Neural progenitor cell (in vitro differentiated cells): ENCODE results near the gene ZNF592. TPM values are rescaled to one million over a fixed set of nuclear protein-coding genes. Genes with fewer than 3 reads are reported as not detected.

Experiments used
- DNase-seq: peaks from one replicate; pipeline ENCODE4 v3.0.0-alpha.2; 2016; ENCODE audit warnings: low spot score
- H2AFZ ChIP-seq: fragments of 200-600 bp; sonication (generic); replicated peaks from 2 replicates; pipeline ENCODE4 v1.6.1; 2016; ENCODE audit warnings: antibody characterized with exemption
- H3F3A ChIP-seq: fragments of 200-600 bp; sonication (generic); 2 replicates; pipeline ENCODE4 v1.6.1; 2016; ENCODE audit warnings: antibody characterized with exemption, low read depth
- H3K27ac ChIP-seq: fragments of 200-600 bp; sonication (generic); 2 replicates; pipeline ENCODE4 v1.5.1; 2016; ENCODE audit warnings: mild to moderate bottlenecking
- H3K27me3 ChIP-seq: fragments of 200-600 bp; sonication (generic); 2 replicates; pipeline ENCODE4 v1.6.1; 2016; ENCODE audit warnings: mild to moderate bottlenecking, moderate library complexity
- H3K36me3 ChIP-seq: fragments of 200-600 bp; sonication (generic); 2 replicates; pipeline ENCODE4 v1.5.1; 2016
- H3K4me1 ChIP-seq: fragments of 200-600 bp; sonication (generic); 2 replicates; pipeline ENCODE4 v1.6.1; 2016; ENCODE audit warnings: mixed run types
- H3K4me2 ChIP-seq: fragments of 200-600 bp; sonication (generic); 2 replicates; pipeline ENCODE4 v1.6.1; 2016
- H3K4me3 ChIP-seq: fragments of 200-600 bp; sonication (generic); 2 replicates; pipeline ENCODE4 v1.5.1; 2016
- H3K79me2 ChIP-seq: fragments of 200-600 bp; sonication (generic); 2 replicates; pipeline ENCODE4 v1.6.1; 2016; ENCODE audit warnings: low read depth
- H3K9ac ChIP-seq: fragments of 200-600 bp; sonication (generic); 2 replicates; pipeline ENCODE4 v1.6.1; 2016
- H3K9me3 ChIP-seq: fragments of 200-600 bp; sonication (generic); 2 replicates; pipeline ENCODE4 v1.5.1; 2016; ENCODE audit warnings: low read depth
- H4K20me1 ChIP-seq: fragments of 200-600 bp; sonication (generic); 2 replicates; pipeline ENCODE4 v1.6.1; 2016; ENCODE audit warnings: low read depth
- H3K27ac Mint-ChIP-seq: 3 replicates; pipeline ENCODE4 v1.8.0; 2021; ENCODE audit warnings: mixed read lengths
- H3K27me3 Mint-ChIP-seq: 2 replicates; pipeline ENCODE4 v1.8.0; 2022; ENCODE audit warnings: low read depth, mild to moderate bottlenecking, inconsistent platforms, moderate library complexity, mixed read lengths; ENCODE audit not compliant: insufficient read depth
- H3K36me3 Mint-ChIP-seq: 3 replicates; pipeline ENCODE4 v1.8.0; 2021; ENCODE audit warnings: mixed read lengths
- H3K4me1 Mint-ChIP-seq: 3 replicates; pipeline ENCODE4 v1.8.0; 2021; ENCODE audit warnings: mixed read lengths
- H3K4me3 Mint-ChIP-seq: 3 replicates; pipeline ENCODE4 v1.8.0; 2021; ENCODE audit warnings: mild to moderate bottlenecking, moderate library complexity, mixed read lengths
- H3K9me3 Mint-ChIP-seq: 3 replicates; pipeline ENCODE4 v1.8.0; 2020; ENCODE audit warnings: mixed read lengths
- CTCF ChIP-seq: fragments of 200-600 bp; sonication (generic); IDR thresholded peaks from 2 replicates; pipeline ENCODE4 v1.5.1; 2017; ENCODE audit warnings: antibody characterized with exemption, mild to moderate bottlenecking
- EZH2 ChIP-seq: fragments of 200-600 bp; sonication (generic); IDR thresholded peaks from 2 replicates; pipeline ENCODE4 v1.6.1; 2017; ENCODE audit warnings: antibody characterized with exemption, mild to moderate bottlenecking, moderate library complexity
- EZH2phosphoT487 ChIP-seq: fragments of 200-600 bp; sonication (generic); IDR thresholded peaks from 2 replicates; pipeline ENCODE4 v1.6.1; 2017; ENCODE audit warnings: antibody characterized with exemption
- total RNA-seq: library from RNA; depleted of rRNA; stranded (reverse); fragments of >200 nt; gene quantifications from 2 replicates; pipeline ENCODE4 v1.2.3, GENCODE V29; 2015; ENCODE audit warnings: low replicate concordance

The ZNF592 gene
- total RNA-seq, 1 donor from 2014 or later = 5.8 TPM

GRCh38 chr15:84818261-84819131 is 70.1 kb downstream of the ZNF592 start:
- Histone ChIP-seq H3K4me2 (peak overlapping the region; percentile 60), H3K4me3 (peak overlapping the region; percentile 26)

GRCh38 chr15:84819291-84819768 is 70.9 kb downstream of the ZNF592 start:
- no peaks in the 10 kb centered on the region for H3K27me3 ChIP-seq
- no peaks in the 10 kb centered on the region for H3K36me3 Mint-ChIP-seq
- peaks cover 36% of the 10 kb centered on the region for H3K4me1 ChIP-seq
- no peaks in the 10 kb centered on the region for H3K79me2 ChIP-seq
- no peak overlapping the region for H2AFZ ChIP-seq
- peaks cover 26% of the 10 kb centered on the region for H3F3A ChIP-seq
- H3K27me3 Mint-ChIP-seq = peaks cover 8% of the 10 kb centered on the region
- H3K9ac ChIP-seq = no peak overlapping the region
- H3K27ac Mint-ChIP-seq = peak overlapping the region; percentile 16
- TF ChIP-seq EZH2phosphoT487 (no peak), EZH2 (no peak), CTCF (no peak)
- H3K4me3 Mint-ChIP-seq = no peak overlapping the region
- H3K4me2 ChIP-seq = peak overlapping the region; percentile 60
- no peaks in the 10 kb centered on the region for H4K20me1 ChIP-seq
- DNase-seq = peak; percentile 32
- H3K9me3 ChIP-seq = no peaks in the 10 kb centered on the region
- H3K4me1 Mint-ChIP-seq = peaks cover 32% of the 10 kb centered on the region
- no peaks in the 10 kb centered on the region for H3K36me3 ChIP-seq
- no peak overlapping the region for H3K27ac ChIP-seq
- H3K9me3 Mint-ChIP-seq = peaks cover 4% of the 10 kb centered on the region
- no peak overlapping the region for H3K4me3 ChIP-seq

More at GRCh38 chr15:84818261-84819131, 70.1 kb downstream of the ZNF592 start:
- no peaks in the 10 kb centered on the region for H4K20me1 ChIP-seq
- peak; percentile 80 for DNase-seq
- peaks cover 36% of the 10 kb centered on the region for H3K4me1 ChIP-seq
- Mint-ChIP-seq H3K4me1 (peaks cover 32% of the 10 kb centered on the region), H3K4me3 (peak overlapping the region; percentile 61), H3K27me3 (peaks cover 8% of the 10 kb centered on the region), H3K9me3 (peaks cover 4% of the 10 kb centered on the region), H3K27ac (peak overlapping the region; percentile 95), H3K36me3 (no peaks in the 10 kb centered on the region)
- H3F3A ChIP-seq = peaks cover 26% of the 10 kb centered on the region
- TF ChIP-seq CTCF (no peak), EZH2 (no peak), EZH2phosphoT487 (no peak)
- no peaks in the 10 kb centered on the region for H3K36me3 ChIP-seq
- peak overlapping the region; percentile 90 for H2AFZ ChIP-seq
- no peak overlapping the region for H3K27ac ChIP-seq
- no peak overlapping the region for H3K9ac ChIP-seq
- H3K9me3 ChIP-seq = no peaks in the 10 kb centered on the region
- no peaks in the 10 kb centered on the region for H3K27me3 ChIP-seq
- H3K79me2 ChIP-seq = no peaks in the 10 kb centered on the region

- Histone ChIP-seq H3K9ac (no peak overlapping the region), H3K9me3 (no peaks in the 10 kb centered on the region), H3K4me1 (peaks cover 36% of the 10 kb centered on the region), H3K27me3 (no peaks in the 10 kb centered on the region), H2AFZ (no peak overlapping the region), H4K20me1 (no peaks in the 10 kb centered on the region), H3K4me2 (peak overlapping the region; percentile 60), H3F3A (peaks cover 26% of the 10 kb centered on the region), H3K36me3 (no peaks in the 10 kb centered on the region), H3K4me3 (no peak overlapping the region), H3K79me2 (no peaks in the 10 kb centered on the region), H3K27ac (no peak overlapping the region)
- H3K36me3 Mint-ChIP-seq = no peaks in the 10 kb centered on the region
- H3K4me3 Mint-ChIP-seq = no peak overlapping the region
- no peak for DNase-seq
- no peak for TF ChIP-seq CTCF
- no peak for TF ChIP-seq EZH2
- TF ChIP-seq EZH2phosphoT487 = no peak
- H3K27ac Mint-ChIP-seq = no peak overlapping the region
- H3K4me1 Mint-ChIP-seq = peaks cover 32% of the 10 kb centered on the region
- peaks cover 8% of the 10 kb centered on the region for H3K27me3 Mint-ChIP-seq
- H3K9me3 Mint-ChIP-seq = peaks cover 4% of the 10 kb centered on the region
Measured at GRCh38 chr15:84819791-84820190, 71.4 kb downstream of the ZNF592 start.
